BE2C (cell line): ENCODE measurements around the gene EYA2.

Experiments
- DNase-seq: peaks from one replicate; pipeline ENCODE4 v3.0.0-alpha.2; 2020
- H3K27me3 ChIP-seq: fragments of 250-450 bp; sonication (Bioruptor Pico); 2 replicates; pipeline ENCODE4 v1.5.1; 2020; ENCODE audit warnings: mild to moderate bottlenecking
- H3K36me3 ChIP-seq: fragments of 250-450 bp; sonication (Bioruptor Pico); 2 replicates; pipeline ENCODE4 v1.5.1; 2020; ENCODE audit warnings: mild to moderate bottlenecking
- H3K4me1 ChIP-seq: fragments of 250-450 bp; sonication (Bioruptor Pico); 2 replicates; pipeline ENCODE4 v1.5.1; 2020
- H3K4me3 ChIP-seq: 2 replicates; pipeline ENCODE4 v1.5.1; 2011; ENCODE audit warnings: low read depth, low read length
- H3K9me3 ChIP-seq: fragments of 250-450 bp; sonication (Bioruptor Pico); 2 replicates; pipeline ENCODE4 v1.5.1; 2020
- CTCF ChIP-seq: IDR thresholded peaks from 2 replicates; pipeline ENCODE4 v1.5.1; 2012; ENCODE audit warnings: mild to moderate bottlenecking, low read depth, low read length

The EYA2 gene

GRCh38 chr20:47235853-47236638, 341.4 kb downstream of the EYA2 start:
- peaks cover 86% of the 10 kb centered on the region for H3K36me3 ChIP-seq
- H3K4me1 ChIP-seq: no peaks in the 10 kb centered on the region
- peak; percentile 28 for DNase-seq

GRCh38 chr20:47236639-47236900, 341.9 kb downstream of the EYA2 start:
- DNase-seq: no peak
- no peaks in the 10 kb centered on the region for H3K9me3 ChIP-seq
- no peaks in the 10 kb centered on the region for H3K27me3 ChIP-seq
- no peaks in the 10 kb centered on the region for H3K4me1 ChIP-seq
- no peak for TF ChIP-seq CTCF
- H3K36me3 ChIP-seq: peaks cover 86% of the 10 kb centered on the region
- H3K4me3 ChIP-seq: no peak overlapping the region

More at GRCh38 chr20:47235853-47236638, 341.4 kb downstream of the EYA2 start:
- no peak for TF ChIP-seq CTCF
- H3K9me3 ChIP-seq: no peaks in the 10 kb centered on the region
- no peaks in the 10 kb centered on the region for H3K27me3 ChIP-seq
- no peak overlapping the region for H3K4me3 ChIP-seq

GRCh38 chr20:47237715-47238114, 343.1 kb downstream of the EYA2 start:
- H3K36me3 ChIP-seq: peaks cover 84% of the 10 kb centered on the region
- H3K4me1 ChIP-seq: peaks cover 4% of the 10 kb centered on the region; the same call in 1 of the 2 replicates
- H3K4me3 ChIP-seq: no peak overlapping the region
- no peak for DNase-seq
- no peak for TF ChIP-seq CTCF
- no peaks in the 10 kb centered on the region for H3K9me3 ChIP-seq
- H3K27me3 ChIP-seq: no peaks in the 10 kb centered on the region
